Gastrocnemius medialis (tissue), 4 donors: ENCODE measurements around the gene ERC2. TPM values are rescaled to one million over a fixed set of nuclear protein-coding genes. Genes with fewer than 3 reads are reported as not detected.

ENCODE experiments used
- ATAC-seq, 2 donors: fragments of 150-250 bp; one replicate each; pipeline ENCODE4 v1.9.1; 2016
- DNase-seq, 2 donors: peaks; one replicate each; pipeline ENCODE4 v3.0.0-alpha.2; 2019
- H3K27ac ChIP-seq, 4 donors: fragments of 200-600 bp; sonication (generic); 1 replicate in 1 of 4; 2 replicates in 3 of 4; pipeline ENCODE4 v1.5.1; 2016 to 2018; ENCODE audit warnings: mild to moderate bottlenecking in 2 of 4, moderate library complexity in 1 of 4
- H3K27me3 ChIP-seq, 3 donors: fragments of 200-600 bp; sonication (generic) in 2 of 3; 1 replicate in 1 of 3; 2 replicates in 2 of 3; pipeline versions ENCODE4 v1.5.1 to v1.6.0; 2016 to 2019; ENCODE audit warnings: mild to moderate bottlenecking in 1 of 3, moderate library complexity in 1 of 3
- H3K36me3 ChIP-seq, 2 donors: fragments of 200-600 bp; sonication (generic) in 1 of 2; one replicate each; pipeline ENCODE4 v1.5.1; 2017 to 2018
- H3K4me1 ChIP-seq, 2 donors: fragments of 200-600 bp; sonication (generic) in 1 of 2; one replicate each; pipeline ENCODE4 v1.5.1; 2016 to 2017; ENCODE audit warnings: mild to moderate bottlenecking in 2 of 2
- H3K4me3 ChIP-seq, 4 donors: fragments of 200-600 bp; sonication (generic) in 3 of 4; 1 replicate in 1 of 4; 2 replicates in 3 of 4; pipeline ENCODE4 v1.5.1; 2016 to 2019; ENCODE audit warnings: mild to moderate bottlenecking in 2 of 4
- H3K9me3 ChIP-seq, 3 donors: fragments of 200-600 bp; sonication (generic) in 2 of 3; 1 replicate in 1 of 3; 2 replicates in 2 of 3; pipeline ENCODE4 v1.5.1; 2016 to 2019
- CTCF ChIP-seq, 5 experiments: fragments of 450-650 bp in 3 of 5; fragments of 200-600 bp in 2 of 5; sonication (generic) in 2 of 5; IDR thresholded peaks in 4 of 5; conservative IDR thresholded peaks in 1 of 5; 1 replicate in 4 of 5; 2 replicates in 1 of 5; pipeline ENCODE4 v1.5.1; 2016 to 2019; ENCODE audit warnings: antibody characterized with exemption in 5 of 5, mild to moderate bottlenecking in 3 of 5, moderate library complexity in 3 of 5
- POLR2A ChIP-seq, 2 donors: fragments of 450-650 bp; IDR thresholded peaks; one replicate each; pipeline ENCODE4 v1.6.1; 2017; ENCODE audit warnings: antibody characterized with exemption in 2 of 2, mild to moderate bottlenecking in 2 of 2, moderate library complexity in 2 of 2
- in situ Hi-C, 4 donors: fragments of 200-750 bp; cut with MboI; loops; one replicate each; pipeline versions ENCODE4 v1.15.0 to v1.8.0; 2017; ENCODE audit warnings: low sequenced_read_pairs in 4 of 4
- intact Hi-C: fragments of 100-400 bp; cut with DNase I; formaldehyde crosslinking; loops from one replicate; pipeline ENCODE4 v1.15.1; 2023; ENCODE audit warnings: low total_unique reads
- total RNA-seq, 4 donors: library from RNA; depleted of rRNA; stranded (reverse); fragments of >200 nt; gene quantifications; one replicate each; pipeline versions ENCODE4 v1.1.0 to v1.2.3, GENCODE V29; 2016

Gene ERC2
- total RNA-seq, 4 donors from 2014 or later, result not detected

- in situ Hi-C loops, result no loop called here
- ATAC-seq (no peak), DNase-seq (no peak)
- H3K27me3 ChIP-seq, result no peaks in the 10 kb centered on the region
- no peak overlapping the region for H3K4me3 ChIP-seq
- no peaks in the 10 kb centered on the region for H3K4me1 ChIP-seq
- TF ChIP-seq POLR2A (IDR thresholded peaks at IDR 0.05) (no peak), CTCF (IDR thresholded peaks at IDR 0.05 in 4 of 5, conservative IDR thresholded peaks at IDR 0.05 in 1 of 5) (no peak)
- H3K36me3 ChIP-seq, result no peaks in the 10 kb centered on the region
- intact Hi-C loops, result no loop called here
- H3K27ac ChIP-seq, result no peak overlapping the region
- no peaks in the 10 kb centered on the region for H3K9me3 ChIP-seq
These were observed 270.3 kb downstream of the ERC2 start for GRCh38 chr3:56197991-56198390.

GRCh38 chr3:56197259-56197965 is 270.9 kb downstream of the ERC2 start:
- Histone ChIP-seq H3K36me3 (no peaks in the 10 kb centered on the region), H3K27me3 (no peaks in the 10 kb centered on the region), H3K4me1 (no peaks in the 10 kb centered on the region), H3K4me3 (no peak overlapping the region), H3K9me3 (no peaks in the 10 kb centered on the region), H3K27ac (no peak overlapping the region)
- TF ChIP-seq POLR2A (IDR thresholded peaks at IDR 0.05) (no peak), CTCF (IDR thresholded peaks at IDR 0.05 in 4 of 5, conservative IDR thresholded peaks at IDR 0.05 in 1 of 5) (no peak)
- peak; percentile 26 to 33 for ATAC-seq
- in situ Hi-C loops, result no loop called here
- intact Hi-C loops, result no loop called here
- no peak for DNase-seq

- TF ChIP-seq POLR2A (IDR thresholded peaks at IDR 0.05), result no peak
- TF ChIP-seq CTCF (IDR thresholded peaks at IDR 0.05 in 4 of 5, conservative IDR thresholded peaks at IDR 0.05 in 1 of 5), result no peak
- DNase-seq (no peak), ATAC-seq (no peak)
- no peaks in the 10 kb centered on the region for H3K36me3 ChIP-seq
- in situ Hi-C loops (no loop called here), intact Hi-C loops (no loop called here)
- no peak overlapping the region for H3K4me3 ChIP-seq
- no peaks in the 10 kb centered on the region for H3K4me1 ChIP-seq
- H3K27me3 ChIP-seq, result no peaks in the 10 kb centered on the region
- H3K27ac ChIP-seq, result peak overlapping the region in 1 of 4 donors; percentile 33
- no peaks in the 10 kb centered on the region for H3K9me3 ChIP-seq
These were observed 271.6 kb downstream of the ERC2 start for GRCh38 chr3:56196700-56197099.

- TF ChIP-seq CTCF (IDR thresholded peaks at IDR 0.05 in 4 of 5, conservative IDR thresholded peaks at IDR 0.05 in 1 of 5) (no peak), POLR2A (IDR thresholded peaks at IDR 0.05) (no peak)
- H3K27ac ChIP-seq, result no peak overlapping the region
- H3K9me3 ChIP-seq, result no peaks in the 10 kb centered on the region
- in situ Hi-C loops (no loop called here), intact Hi-C loops (no loop called here)
- DNase-seq (no peak), ATAC-seq (no peak)
- H3K4me1 ChIP-seq, result no peaks in the 10 kb centered on the region
- no peaks in the 10 kb centered on the region for H3K36me3 ChIP-seq
- no peak overlapping the region for H3K4me3 ChIP-seq
- no peaks in the 10 kb centered on the region for H3K27me3 ChIP-seq
These were observed 274.7 kb downstream of the ERC2 start for GRCh38 chr3:56193519-56193918.

GRCh38 chr3:56192001-56192400 is 276.3 kb downstream of the ERC2 start:
- Histone ChIP-seq H3K9me3 (no peaks in the 10 kb centered on the region), H3K4me1 (no peaks in the 10 kb centered on the region), H3K36me3 (no peaks in the 10 kb centered on the region), H3K4me3 (no peak overlapping the region), H3K27ac (no peak overlapping the region), H3K27me3 (no peaks in the 10 kb centered on the region)
- in situ Hi-C loops (no loop called here), intact Hi-C loops (no loop called here)
- ATAC-seq (no peak), DNase-seq (no peak)
- no peak for TF ChIP-seq CTCF (IDR thresholded peaks at IDR 0.05 in 4 of 5, conservative IDR thresholded peaks at IDR 0.05 in 1 of 5)
- no peak for TF ChIP-seq POLR2A (IDR thresholded peaks at IDR 0.05)
